BE2C (cell line): ENCODE data around the gene PANK1.

ENCODE experiments used
- DNase-seq: peaks from one replicate; pipeline ENCODE4 v3.0.0-alpha.2; 2020
- H3K27me3 ChIP-seq: fragments of 250-450 bp; sonication (Bioruptor Pico); 2 replicates; pipeline ENCODE4 v1.5.1; 2020; ENCODE audit warnings: mild to moderate bottlenecking
- H3K36me3 ChIP-seq: fragments of 250-450 bp; sonication (Bioruptor Pico); 2 replicates; pipeline ENCODE4 v1.5.1; 2020; ENCODE audit warnings: mild to moderate bottlenecking
- H3K4me1 ChIP-seq: fragments of 250-450 bp; sonication (Bioruptor Pico); 2 replicates; pipeline ENCODE4 v1.5.1; 2020
- H3K4me3 ChIP-seq: 2 replicates; pipeline ENCODE4 v1.5.1; 2011; ENCODE audit warnings: low read depth, low read length
- H3K9me3 ChIP-seq: fragments of 250-450 bp; sonication (Bioruptor Pico); 2 replicates; pipeline ENCODE4 v1.5.1; 2020
- CTCF ChIP-seq: IDR thresholded peaks from 2 replicates; pipeline ENCODE4 v1.5.1; 2012; ENCODE audit warnings: mild to moderate bottlenecking, low read depth, low read length

The PANK1 gene

GRCh38 chr10:89540420-89540949 is 104.6 kb downstream of the PANK1 start:
- no peak for DNase-seq
- Histone ChIP-seq H3K9me3 (no peaks in the 10 kb centered on the region), H3K36me3 (no peaks in the 10 kb centered on the region), H3K27me3 (peaks cover 6% of the 10 kb centered on the region), H3K4me1 (no peaks in the 10 kb centered on the region), H3K4me3 (no peak overlapping the region)
- TF ChIP-seq CTCF: no peak

GRCh38 chr10:89537364-89537763 is 107.7 kb downstream of the PANK1 start:
- Histone ChIP-seq H3K36me3 (no peaks in the 10 kb centered on the region), H3K4me1 (no peaks in the 10 kb centered on the region), H3K27me3 (peaks cover 18% of the 10 kb centered on the region), H3K4me3 (no peak overlapping the region), H3K9me3 (no peaks in the 10 kb centered on the region)
- no peak for DNase-seq
- no peak for TF ChIP-seq CTCF

GRCh38 chr10:89536013-89536354 is 109.1 kb downstream of the PANK1 start:
- no peak for DNase-seq
- no peak for TF ChIP-seq CTCF
- Histone ChIP-seq H3K36me3 (no peaks in the 10 kb centered on the region), H3K27me3 (peaks cover 18% of the 10 kb centered on the region), H3K4me3 (no peak overlapping the region), H3K4me1 (no peaks in the 10 kb centered on the region), H3K9me3 (no peaks in the 10 kb centered on the region)

GRCh38 chr10:89535171-89536012 is 109.7 kb downstream of the PANK1 start, which contains the start of gene SLC16A12:
TSS of gene SLC16A12 (minus strand) at chr10:89535594. CDS start at chr10:89462578, 73,016 bp downstream.
- DNase-seq: peak; percentile 26
- no peak for TF ChIP-seq CTCF
- Histone ChIP-seq H3K27me3 (peaks cover 21% of the 10 kb centered on the region), H3K9me3 (no peaks in the 10 kb centered on the region), H3K36me3 (no peaks in the 10 kb centered on the region), H3K4me1 (no peaks in the 10 kb centered on the region), H3K4me3 (peak within 1 kb of the TSS; percentile 24; the same call in 1 of the 2 replicates)

- Histone ChIP-seq H3K36me3 (no peaks in the 10 kb centered on the region), H3K4me3 (no peak overlapping the region; the same call in 1 of the 2 replicates), H3K4me1 (no peaks in the 10 kb centered on the region), H3K27me3 (peaks cover 21% of the 10 kb centered on the region), H3K9me3 (no peaks in the 10 kb centered on the region)
- no peak for DNase-seq
- no peak for TF ChIP-seq CTCF
These were observed 110.2 kb downstream of the PANK1 start for GRCh38 chr10:89534826-89535166.
